HepG2 (cell line): ENCODE results near the gene SPAG9. TPM values are rescaled to one million over a fixed set of nuclear protein-coding genes. Genes with fewer than 3 reads are reported as not detected.

ENCODE experiments used
- AGO1 ChIP-seq: fragments of 200-400 bp; formaldehyde crosslinking; IDR thresholded peaks from 2 replicates; pipeline ENCODE4 v1.6.1; 2017; ENCODE audit warnings: mild to moderate bottlenecking, low read depth, low read length, moderate library complexity; ENCODE audit not compliant: poor library complexity, severe bottlenecking
- HDAC2 ChIP-seq: sonication (generic); formaldehyde crosslinking; IDR thresholded peaks from 2 replicates; pipeline ENCODE4 v1.4.0; 2020; ENCODE audit warnings: missing genetic modification reagents
- IKZF4 ChIP-seq: sonication (generic); formaldehyde crosslinking; IDR thresholded peaks from 2 replicates; pipeline ENCODE4 v1.5.1; 2020; ENCODE audit warnings: borderline replicate concordance, mild to moderate bottlenecking, low read depth, missing genetic modification reagents; ENCODE audit errors: not compliant biosample characterization
- LBX2 ChIP-seq: sonication (generic); formaldehyde crosslinking; IDR thresholded peaks from 2 replicates; pipeline ENCODE4 v1.5.0; 2020; ENCODE audit warnings: missing genetic modification reagents, mild to moderate bottlenecking, borderline replicate concordance
- NFE2L2 ChIP-seq: fragments of 150-350 bp; IDR thresholded peaks from 2 replicates; pipeline ENCODE4 v1.6.1; 2014; ENCODE audit warnings: low read length
- PCBP2 ChIP-seq: fragments of 200-400 bp; formaldehyde crosslinking; optimal IDR thresholded peaks from 2 replicates; pipeline ENCODE3; 2018; ENCODE audit warnings: low read length, low read depth; ENCODE audit not compliant: poor library complexity, severe bottlenecking
- RBM39 ChIP-seq: fragments of 200-400 bp; formaldehyde crosslinking; IDR thresholded peaks from one replicate; pipeline ENCODE4 v1.6.1; 2018; ENCODE audit warnings: antibody characterized with exemption, mild to moderate bottlenecking, low read depth, low read length; ENCODE audit not compliant: poor library complexity, severe bottlenecking
- ZBED4 ChIP-seq: sonication (generic); formaldehyde crosslinking; IDR thresholded peaks from 2 replicates; pipeline ENCODE4 v1.4.0; 2020; ENCODE audit warnings: missing genetic modification reagents, borderline replicate concordance
- ZMYM4 ChIP-seq: sonication (generic); formaldehyde crosslinking; IDR thresholded peaks from 2 replicates; pipeline ENCODE4 v1.8.1; 2023; ENCODE audit warnings: mild to moderate bottlenecking, missing genetic modification reagents
- ZNF280D ChIP-seq: sonication (generic); formaldehyde crosslinking; IDR thresholded peaks from 2 replicates; pipeline ENCODE4 v1.5.1; 2020; ENCODE audit warnings: mild to moderate bottlenecking, missing genetic modification reagents
- ZNF318 ChIP-seq: sonication (generic); formaldehyde crosslinking; IDR thresholded peaks from 2 replicates; pipeline ENCODE4 v1.4.0; 2020; ENCODE audit warnings: mild to moderate bottlenecking, missing genetic modification reagents
- polyA plus RNA-seq, 8 experiments: library from polyadenylated mRNA; depleted of rRNA in 3 of 8; stranded (reverse) in 7 of 8; unstranded in 1 of 8; fragments of >200 nt; fragmentation: Illumina TruSeq in 4 of 8; extraction: Trizol in 4 of 8; gene quantifications; 2 replicates each; pipeline versions ENCODE4 v1.2.1 to v1.2.3, GENCODE V29; 2011 to 2016; ENCODE audit warnings: low read depth in 4 of 8, missing spikeins in 1 of 8, mixed read lengths in 1 of 8; ENCODE audit not compliant: insufficient read depth in 1 of 8
- total RNA-seq, 5 experiments: library from RNA; depleted of rRNA; stranded (reverse); fragments of >200 nt; fragmentation: Illumina TruSeq; extraction: Trizol; gene quantifications; 2 replicates each; pipeline ENCODE4 v1.2.3, GENCODE V29; 2016; ENCODE audit warnings: low read depth in 1 of 5

The SPAG9 gene
- total and polyA plus RNA-seq, 2 of the 13 experiments (the other 11 are each of a cell fraction or from before 2014, with no cell fraction given), result 43.2 to 78.6 TPM

GRCh38 chr17:51153210-51154072 lies 32.8 kb upstream of the SPAG9 start, which contains the start of gene NME1 (continued):
- TF ChIP-seq ZNF318 (CRISPR knock-in tag) (peak; percentile 99), HDAC2 (peak; percentile 99), ZBED4 (CRISPR knock-in tag) (peak; percentile 96), AGO1 (peak; percentile 50), RBM39 (peak; percentile 100), IKZF4 (CRISPR knock-in tag) (peak; percentile 95), ZMYM4 (peak; percentile 99), LBX2 (peak; percentile 96), PCBP2 (peak; percentile 65), ZNF280D (CRISPR knock-in tag) (peak; percentile 95; the same call in 1 of the 2 replicates), NFE2L2 (peak; percentile 52)
